Keratinocyte (primary cell): ENCODE measurements around the gene RGS6.

Experiments
- CTCF ChIP-seq, 3 experiments: IDR thresholded peaks in 1 of 3; conservative IDR thresholded peaks in 1 of 3; optimal IDR thresholded peaks in 1 of 3; 2 replicates in 2 of 3; 3 replicates in 1 of 3; pipeline versions ENCODE3 to v1.5.1; 2011; ENCODE audit warnings: low read length in 3 of 3, mild to moderate bottlenecking in 3 of 3, moderate library complexity in 2 of 3, control low read depth in 1 of 3, inconsistent platforms in 1 of 3; ENCODE audit not compliant: insufficient read depth in 2 of 3; ENCODE audit errors: extremely low read depth in 1 of 3
- EZH2 ChIP-seq: IDR thresholded peaks from one replicate; pipeline ENCODE4 v1.6.1; 2012; ENCODE audit warnings: inconsistent platforms, mild to moderate bottlenecking, low read length, moderate library complexity

GRCh38 chr14:72196237-72197015 is 264.2 kb downstream of the RGS6 start:
- TF ChIP-seq CTCF (optimal IDR thresholded peaks at IDR 0.05 in 1 of 3, IDR thresholded peaks at IDR 0.05 in 1 of 3, conservative IDR thresholded peaks at IDR 0.05 in 1 of 3; ENCODE audit: extremely low read depth in 1 of 3, insufficient read depth in 2 of 3, low read length in 3 of 3) (no peak), EZH2 (no peak)
